ENCODE data around the gene PEPD.
"Not testable (repeated sequence)": the region's sequence is repeated elsewhere in the genome, so short reads cannot be mapped to it uniquely, and the experiment has no call there.

GRCh38 chr19:33490596-33490995 is 31.0 kb downstream of the PEPD start:
- TF ChIP-seq CTCF, POLR2AphosphoS5, POLR2A (IDR thresholded peaks at IDR 0.05): not testable (repeated sequence)
